Keratinocyte (primary cell): ENCODE measurements around the gene SETBP1. TPM values are rescaled to one million over a fixed set of nuclear protein-coding genes. Genes with fewer than 3 reads are reported as not detected.
A peak's percentile ranks its signal among the peaks of the same experiment; 100 is the strongest.

Experiments used
- DNase-seq: peaks from one replicate; pipeline ENCODE4 v3.0.0-alpha.2; 2011; ENCODE audit warnings: low read depth, missing footprints, low spot score
- FAIRE-seq: peaks from 2 replicates; lab custom pipeline; 2011; peaks lifted over from hg19 to GRCh38; lab: Jason Lieb, UNC
- H2AFZ ChIP-seq: 2 replicates; pipeline ENCODE4 v1.6.0; 2012; ENCODE audit warnings: low read length, control low read depth, inconsistent platforms; ENCODE audit not compliant: control insufficient read depth
- H3K27ac ChIP-seq: 2 replicates; pipeline ENCODE4 v1.5.1; 2011; ENCODE audit warnings: low read length; ENCODE audit not compliant: control insufficient read depth, insufficient read depth
- H3K27me3 ChIP-seq: 3 replicates; pipeline ENCODE4 v1.6.0; 2011; ENCODE audit warnings: low read length; ENCODE audit not compliant: control insufficient read depth, insufficient read depth; ENCODE audit errors: extremely low read depth
- H3K36me3 ChIP-seq, 2 experiments: 2 replicates in 1 of 2; 3 replicates in 1 of 2; pipeline ENCODE4 v1.5.1; 2011; ENCODE audit warnings: low read length in 2 of 2, mild to moderate bottlenecking in 1 of 2; ENCODE audit not compliant: control insufficient read depth in 2 of 2, insufficient read depth in 2 of 2; ENCODE audit errors: extremely low read depth in 1 of 2
- H3K4me1 ChIP-seq: 3 replicates; pipeline ENCODE4 v1.5.1; 2011; ENCODE audit warnings: low read length; ENCODE audit not compliant: control insufficient read depth, insufficient read depth; ENCODE audit errors: extremely low read depth
- H3K4me2 ChIP-seq: 3 replicates; pipeline ENCODE4 v1.6.0; 2011; ENCODE audit warnings: low read depth, low read length; ENCODE audit not compliant: control insufficient read depth, insufficient read depth; ENCODE audit errors: extremely low read depth
- H3K4me3 ChIP-seq, 3 experiments: fragments of 200-600 bp in 1 of 3; sonication (generic) in 1 of 3; 2 replicates in 2 of 3; 3 replicates in 1 of 3; pipeline ENCODE4 v1.5.1; 2011 to 2016; ENCODE audit warnings: low read length in 3 of 3, mild to moderate bottlenecking in 3 of 3, control low read depth in 2 of 3, inconsistent platforms in 1 of 3, low read depth in 1 of 3, mixed read lengths in 1 of 3, mixed run types in 1 of 3, moderate library complexity in 1 of 3; ENCODE audit not compliant: control insufficient read depth in 2 of 3, insufficient read depth in 2 of 3; ENCODE audit errors: extremely low read depth in 1 of 3
- H3K79me2 ChIP-seq: 2 replicates; pipeline ENCODE4 v1.6.0; 2012; ENCODE audit warnings: low read length; ENCODE audit not compliant: control insufficient read depth, insufficient read depth
- H3K9ac ChIP-seq: 3 replicates; pipeline ENCODE4 v1.6.0; 2011; ENCODE audit warnings: low read length; ENCODE audit not compliant: control insufficient read depth, insufficient read depth; ENCODE audit errors: extremely low read depth
- H3K9me1 ChIP-seq: 3 replicates; pipeline ENCODE4 v1.6.0; 2011; ENCODE audit warnings: low read length; ENCODE audit not compliant: control insufficient read depth, insufficient read depth; ENCODE audit errors: extremely low read depth
- H3K9me3 ChIP-seq: 2 replicates; pipeline ENCODE4 v1.5.1; 2012; ENCODE audit warnings: low read depth, low read length; ENCODE audit not compliant: control insufficient read depth
- H4K20me1 ChIP-seq: 3 replicates; pipeline ENCODE4 v1.6.0; 2011; ENCODE audit warnings: low read length; ENCODE audit not compliant: control insufficient read depth, insufficient read depth; ENCODE audit errors: extremely low read depth
- CTCF ChIP-seq, 3 experiments: IDR thresholded peaks in 1 of 3; conservative IDR thresholded peaks in 1 of 3; optimal IDR thresholded peaks in 1 of 3; 2 replicates in 2 of 3; 3 replicates in 1 of 3; pipeline versions ENCODE3 to v1.5.1; 2011; ENCODE audit warnings: low read length in 3 of 3, mild to moderate bottlenecking in 3 of 3, moderate library complexity in 2 of 3, control low read depth in 1 of 3, inconsistent platforms in 1 of 3; ENCODE audit not compliant: insufficient read depth in 2 of 3; ENCODE audit errors: extremely low read depth in 1 of 3
- EZH2 ChIP-seq: IDR thresholded peaks from one replicate; pipeline ENCODE4 v1.6.1; 2012; ENCODE audit warnings: inconsistent platforms, mild to moderate bottlenecking, low read length, moderate library complexity
- dilution Hi-C: fragments of 300-500 bp; cut with MboI; formaldehyde crosslinking; loops from one replicate; pipeline ENCODE4 v1.7.0; 2020; ENCODE audit warnings: low sequenced_read_pairs; ENCODE audit not compliant: extremely low pct_ligation_motif_present
- polyA plus RNA-seq, 5 experiments: library from polyadenylated mRNA; depleted of rRNA in 3 of 5; stranded (reverse) in 3 of 5; stranded (forward) in 1 of 5; unstranded in 1 of 5; fragments of >200 nt; gene quantifications; 1 replicate in 1 of 5; 2 replicates in 3 of 5; 3 replicates in 1 of 5; pipeline versions ENCODE4 v1.2.1 to v1.2.3, GENCODE V29; 2011 to 2012; ENCODE audit warnings: missing spikeins in 2 of 5, low read depth in 1 of 5, low replicate concordance in 1 of 5

Gene SETBP1
- polyA plus RNA-seq, 1 donor (not counting 4 experiments of a cell fraction or from before 2014, with no cell fraction given) = 3.3 TPM

- Histone ChIP-seq H3K4me1 (peaks cover 24% of the 10 kb centered on the region), H3K4me3 (no peak overlapping the region), H4K20me1 (no peaks in the 10 kb centered on the region), H3K9ac (peak overlapping the region; percentile 31), H3K4me2 (peak overlapping the region; percentile 53), H3K36me3 (peaks cover 0 to 1% of the 10 kb centered on the region in 2 experiments), H3K9me1 (peaks cover 2% of the 10 kb centered on the region), H2AFZ (peak overlapping the region; percentile 61), H3K9me3 (no peaks in the 10 kb centered on the region), H3K79me2 (no peaks in the 10 kb centered on the region), H3K27ac (peak overlapping the region; percentile 54), H3K27me3 (no peaks in the 10 kb centered on the region)
- TF ChIP-seq CTCF (optimal IDR thresholded peaks at IDR 0.05 in 1 of 3, IDR thresholded peaks at IDR 0.05 in 1 of 3, conservative IDR thresholded peaks at IDR 0.05 in 1 of 3; ENCODE audit: extremely low read depth in 1 of 3, insufficient read depth in 2 of 3, low read length in 3 of 3) (no peak), EZH2 (no peak)
- dilution Hi-C loops = no loop called here
- FAIRE-seq (peak; percentile 91), DNase-seq (peak; percentile 33)
These were observed 146.0 kb downstream of the SETBP1 start for GRCh38 chr18:44826418-44827259.

- no peaks in the 10 kb centered on the region for H3K9me3 ChIP-seq
- no peak overlapping the region for H3K4me2 ChIP-seq
- no peak overlapping the region for H2AFZ ChIP-seq
- no peak for DNase-seq
- H3K4me3 ChIP-seq = no peak overlapping the region
- H3K9ac ChIP-seq = no peak overlapping the region
- H3K27ac ChIP-seq = no peak overlapping the region
- H3K4me1 ChIP-seq = peaks cover 24% of the 10 kb centered on the region
- no peak for TF ChIP-seq CTCF (optimal IDR thresholded peaks at IDR 0.05 in 1 of 3, IDR thresholded peaks at IDR 0.05 in 1 of 3, conservative IDR thresholded peaks at IDR 0.05 in 1 of 3; ENCODE audit: extremely low read depth in 1 of 3, insufficient read depth in 2 of 3, low read length in 3 of 3)
- TF ChIP-seq EZH2 = no peak
- H3K36me3 ChIP-seq = peaks cover 0 to 1% of the 10 kb centered on the region in 2 experiments
- H3K27me3 ChIP-seq = no peaks in the 10 kb centered on the region
- FAIRE-seq = no peak
- H4K20me1 ChIP-seq = no peaks in the 10 kb centered on the region
- H3K9me1 ChIP-seq = peaks cover 2% of the 10 kb centered on the region
- dilution Hi-C loops = no loop called here
- no peaks in the 10 kb centered on the region for H3K79me2 ChIP-seq
These were observed 147.4 kb downstream of the SETBP1 start for GRCh38 chr18:44828080-44828479.
